8988T (cell line): ENCODE data around the gene NAB2.
"Not testable (repeated sequence)": the region's sequence is repeated elsewhere in the genome, so short reads cannot be mapped to it uniquely, and the experiment has no call there.

ENCODE experiments used
- DNase-seq: peaks from one replicate; pipeline ENCODE4 v3.0.0; 2011

NAB2 gene

GRCh38 chr12:57088354-57089270 lies at the start of gene NAB2:
NAB2 (plus strand) TSS chr12:57089114; CDS start chr12:57089272, 158 bp downstream.
- DNase-seq: peak; percentile 83

GRCh38 chr12:57040211-57040610 lies 48.7 kb upstream of the NAB2 start:
- DNase-seq: no peak

- DNase-seq: no peak
Observed at GRCh38 chr12:57040750-57041149, 48.2 kb upstream of the NAB2 start.

- no peak for DNase-seq
Observed at GRCh38 chr12:57042695-57043094, 46.2 kb upstream of the NAB2 start.

- no peak for DNase-seq
Observed at GRCh38 chr12:57044468-57044867, 44.4 kb upstream of the NAB2 start.

- DNase-seq: no peak
Observed at GRCh38 chr12:57044889-57045288, 44.0 kb upstream of the NAB2 start.

- DNase-seq: no peak
Observed at GRCh38 chr12:57046086-57046791, 42.7 kb upstream of the NAB2 start.

- no peak for DNase-seq
Observed at GRCh38 chr12:57046947-57047890, 41.7 kb upstream of the NAB2 start.

- no peak for DNase-seq
Observed at GRCh38 chr12:57047981-57048380, 40.9 kb upstream of the NAB2 start.

GRCh38 chr12:57048423-57049118 lies 40.3 kb upstream of the NAB2 start:
- no peak for DNase-seq

GRCh38 chr12:57049119-57049446 lies 39.8 kb upstream of the NAB2 start:
- DNase-seq: no peak

- no peak for DNase-seq
Observed at GRCh38 chr12:57049890-57050289, 39.0 kb upstream of the NAB2 start, which contains the start of gene MYO1A. MYO1A (minus strand) TSS chr12:57050129; CDS start chr12:57048323, 1,806 bp downstream.

- DNase-seq: no peak
Observed at GRCh38 chr12:57051011-57051410, 37.9 kb upstream of the NAB2 start.

- DNase-seq: not testable (repeated sequence)
Observed at GRCh38 chr12:57053146-57053545, 35.8 kb upstream of the NAB2 start.

GRCh38 chr12:57053901-57054300 lies 35.0 kb upstream of the NAB2 start:
- DNase-seq: not testable (repeated sequence)

- no peak for DNase-seq
Observed at GRCh38 chr12:57055824-57056223, 33.1 kb upstream of the NAB2 start.

- DNase-seq: no peak
Observed at GRCh38 chr12:57057067-57057751, 31.7 kb upstream of the NAB2 start.

GRCh38 chr12:57058454-57058853 lies 30.5 kb upstream of the NAB2 start:
- DNase-seq: no peak

GRCh38 chr12:57063991-57064685 lies 24.8 kb upstream of the NAB2 start:
- DNase-seq: no peak

GRCh38 chr12:57066245-57066644 lies 22.7 kb upstream of the NAB2 start:
- no peak for DNase-seq

GRCh38 chr12:57069523-57069922 lies 19.4 kb upstream of the NAB2 start:
- DNase-seq: no peak
